ENCODE data around the gene NPDC1. TPM values are rescaled to one million over a fixed set of nuclear protein-coding genes. Genes with fewer than 3 reads are reported as not detected.

NPDC1 gene
- total and polyA plus RNA-seq, 11 donors, result 38.4 to 114 (median 55.1) TPM

DNA sequence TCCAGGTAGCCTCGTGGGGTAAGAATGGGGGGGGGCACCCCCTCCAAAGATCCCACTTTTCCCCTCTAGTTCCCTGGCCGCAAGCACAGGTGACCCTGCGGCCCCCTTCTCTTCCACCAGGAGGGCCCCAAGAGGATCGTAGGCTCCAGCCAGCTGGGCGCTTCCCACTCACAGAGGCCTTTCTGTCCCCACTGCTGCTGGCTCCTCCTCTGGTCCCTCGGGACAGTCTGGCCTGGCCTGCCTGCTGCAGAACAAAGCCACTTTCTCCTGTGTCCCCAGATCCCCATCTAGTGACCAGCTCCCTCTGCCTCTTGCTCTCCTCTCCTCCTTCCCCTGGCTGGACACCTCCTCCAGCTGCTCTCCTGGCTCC is 24.9 kb upstream of the NPDC1 start:
- DNase-seq (peak; percentile 76 to 85 (median 83)), ATAC-seq (peak; percentile 33 to 69 (median 48))
- TF ChIP-seq, protein P1, sequence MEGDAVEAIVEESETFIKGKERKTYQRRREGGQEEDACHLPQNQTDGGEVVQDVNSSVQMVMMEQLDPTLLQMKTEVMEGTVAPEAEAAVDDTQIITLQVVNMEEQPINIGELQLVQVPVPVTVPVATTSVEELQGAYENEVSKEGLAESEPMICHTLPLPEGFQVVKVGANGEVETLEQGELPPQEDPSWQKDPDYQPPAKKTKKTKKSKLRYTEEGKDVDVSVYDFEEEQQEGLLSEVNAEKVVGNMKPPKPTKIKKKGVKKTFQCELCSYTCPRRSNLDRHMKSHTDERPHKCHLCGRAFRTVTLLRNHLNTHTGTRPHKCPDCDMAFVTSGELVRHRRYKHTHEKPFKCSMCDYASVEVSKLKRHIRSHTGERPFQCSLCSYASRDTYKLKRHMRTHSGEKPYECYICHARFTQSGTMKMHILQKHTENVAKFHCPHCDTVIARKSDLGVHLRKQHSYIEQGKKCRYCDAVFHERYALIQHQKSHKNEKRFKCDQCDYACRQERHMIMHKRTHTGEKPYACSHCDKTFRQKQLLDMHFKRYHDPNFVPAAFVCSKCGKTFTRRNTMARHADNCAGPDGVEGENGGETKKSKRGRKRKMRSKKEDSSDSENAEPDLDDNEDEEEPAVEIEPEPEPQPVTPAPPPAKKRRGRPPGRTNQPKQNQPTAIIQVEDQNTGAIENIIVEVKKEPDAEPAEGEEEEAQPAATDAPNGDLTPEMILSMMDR (IDR thresholded peaks at IDR 0.05), result peak in 4 of 12 donors; percentile 13 to 26 (median 20)
- no peak for TF ChIP-seq POLR2A (IDR thresholded peaks at IDR 0.05)
- Histone ChIP-seq H3K27ac (peak overlapping the region; percentile 43 to 94 (median 78)), H3K9me3 (no peaks in the 10 kb centered on the region), H3K36me3 (no peaks in the 10 kb centered on the region), H3K4me3 (peak overlapping the region in 11 of 12 donors; percentile 6 to 58 (median 45)), H3K4me1 (peaks cover 0 to 46% (median 9%) of the 10 kb centered on the region in 12 donors), H3K27me3 (peaks cover 0 to 14% (median 5%) of the 10 kb centered on the region in 9 donors)
- intact Hi-C loops (cut with DNase I), result no loop called here
- 5 to 19% (median 12%) methylated on average over 6 of the region's 6 CpGs for WGBS, 4 donors

DNA sequence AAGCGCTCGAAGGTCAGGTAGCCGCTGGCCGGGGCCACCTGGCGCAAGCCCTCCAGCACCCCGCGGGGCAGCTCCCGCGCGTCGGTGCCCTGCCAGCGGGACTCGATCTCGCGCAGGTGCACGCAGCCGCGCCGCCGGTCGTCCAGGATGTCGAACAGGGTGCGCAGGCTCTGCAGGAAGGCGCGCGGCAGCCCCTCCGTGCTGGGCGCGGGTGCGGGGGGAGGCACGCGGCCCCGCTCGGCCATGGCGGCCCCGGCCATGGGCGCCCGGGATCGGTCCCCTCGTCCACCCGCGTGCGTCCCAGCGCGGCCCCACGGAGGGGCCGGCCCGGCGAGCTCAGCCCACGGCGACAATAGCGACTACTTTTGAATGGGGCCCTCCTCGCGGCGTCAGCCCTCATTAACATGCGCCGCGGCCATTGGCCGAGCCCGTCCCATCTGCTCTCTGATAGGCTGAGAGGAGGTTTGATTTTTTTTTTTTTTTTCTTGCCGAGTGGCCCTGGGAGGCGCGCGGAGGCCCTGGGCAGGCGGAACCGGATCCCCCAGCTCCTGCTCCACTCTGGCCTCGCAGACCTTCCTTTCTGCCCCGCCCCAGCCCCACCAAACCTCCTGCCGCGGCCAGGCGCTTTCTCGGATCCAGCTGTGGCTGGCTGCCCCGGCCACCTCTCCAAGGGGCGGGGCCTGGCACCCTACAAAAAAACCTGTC is 24.4 kb upstream of the NPDC1 start, which contains the start of gene SAPCD2:
Gene SAPCD2, minus strand, starts transcription at position 357 of the 705 bp plus-strand sequence. Its CDS starts 97 bp downstream, at position 260.
- H3K27ac ChIP-seq, result peak within 1 kb of the TSS; percentile 43 to 94 (median 78)
- peak within 1 kb of the TSS in 11 of 12 donors; percentile 6 to 58 (median 45) for H3K4me3 ChIP-seq
- ATAC-seq (peak; percentile 93 to 96 (median 94)), DNase-seq (peak; percentile 88 to 94 (median 92))
- no peak for TF ChIP-seq POLR2A (IDR thresholded peaks at IDR 0.05)
- TF ChIP-seq, protein P1 (IDR thresholded peaks at IDR 0.05), result no peak
- no peaks in the 10 kb centered on the region for H3K36me3 ChIP-seq
- 0 to 1% (median 1%) methylated on average over 40 to 74 of the region's 74 CpGs for WGBS, 4 donors
- intact Hi-C loops (cut with DNase I), result no loop called here
- H3K27me3 ChIP-seq, result peaks cover 0 to 14% (median 5%) of the 10 kb centered on the region in 9 donors
- H3K4me1 ChIP-seq, result peaks cover 0 to 44% (median 9%) of the 10 kb centered on the region in 12 donors
- H3K9me3 ChIP-seq, result no peaks in the 10 kb centered on the region

DNA sequence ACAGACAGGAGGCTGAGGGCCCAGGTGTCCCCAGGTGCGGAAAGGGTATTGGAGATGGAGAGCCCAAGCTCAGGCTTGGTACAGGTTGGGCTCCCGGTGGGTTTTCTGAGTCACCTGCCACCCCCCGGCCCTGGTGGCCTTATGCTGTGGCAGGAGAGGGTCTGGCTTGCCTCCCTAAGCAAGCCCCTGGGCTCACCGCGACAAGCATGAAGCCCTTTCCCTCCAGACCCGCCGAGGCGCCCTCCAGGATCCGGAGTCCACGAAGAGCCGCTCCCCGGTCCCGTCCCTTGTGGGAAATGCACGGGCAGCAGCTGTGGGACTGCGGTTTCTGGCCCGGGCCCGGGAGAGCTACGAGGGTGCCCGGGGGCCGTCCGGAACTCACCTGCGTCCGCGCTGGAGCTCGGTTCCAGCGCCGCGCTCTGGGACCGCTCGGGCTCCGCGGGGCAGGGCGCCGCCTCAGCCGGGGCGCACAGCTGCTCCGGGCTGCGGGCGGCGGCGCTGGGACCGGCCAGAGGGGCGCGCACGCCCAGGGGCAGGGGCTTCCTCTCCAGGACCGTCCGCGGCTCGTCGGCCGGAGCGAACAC is 23.6 kb upstream of the NPDC1 start:
- Histone ChIP-seq H3K27me3 (peaks cover 0 to 14% (median 5%) of the 10 kb centered on the region in 9 donors), H3K27ac (no peak overlapping the region), H3K4me1 (peaks cover 0 to 39% (median 9%) of the 10 kb centered on the region in 12 donors), H3K36me3 (no peaks in the 10 kb centered on the region), H3K9me3 (no peaks in the 10 kb centered on the region), H3K4me3 (peak overlapping the region in 5 of 12 donors; percentile 3 to 58 (median 50))
- TF ChIP-seq, protein P1 (IDR thresholded peaks at IDR 0.05), result no peak
- no peak for TF ChIP-seq POLR2A (IDR thresholded peaks at IDR 0.05)
- no peak for ATAC-seq
- peak in 2 of 5 donors; percentile 24 to 29 for DNase-seq
- WGBS, 4 donors, result 7 to 12% (median 9%) methylated on average over 28 to 52 of the region's 52 CpGs
- intact Hi-C loops (cut with DNase I), result loop anchor here in 2 of 10 donors (5.0 to 10.0 kb wide), 2 partner anchors 282 to 285 kb away; no protein-coding TSS in a partner anchor
